PC-3 (cell line): ENCODE results near the gene SMNDC1.
"Not testable (repeated sequence)": the region's sequence is repeated elsewhere in the genome, so short reads cannot be mapped to it uniquely, and the experiment has no call there.

Source experiments
- CTCF ChIP-seq: fragments of 300-600 bp; sonication (generic); conservative IDR thresholded peaks from 2 replicates; pipeline ENCODE4 v1.5.1; 2017; ENCODE audit warnings: antibody characterized with exemption, low read depth, mild to moderate bottlenecking, low read length
- EZH2 ChIP-seq: fragments of 300-600 bp; sonication (generic); IDR thresholded peaks from one replicate; pipeline ENCODE4 v1.6.1; 2017; ENCODE audit warnings: antibody characterized with exemption, mild to moderate bottlenecking, low read length; ENCODE audit not compliant: unreplicated experiment

GRCh38 chr10:110247833-110248232, 56.9 kb downstream of the SMNDC1 start:
- not testable (repeated sequence) for TF ChIP-seq CTCF, EZH2
